Thyroid gland (tissue), 4 donors: ENCODE data around the gene RANBP1. TPM values are rescaled to one million over a fixed set of nuclear protein-coding genes. Genes with fewer than 3 reads are reported as not detected.

Experiments
- DNase-seq, 2 donors: peaks; one replicate each; pipeline ENCODE4 v3.0.0-alpha.2; 2019
- H3K27ac ChIP-seq, 3 donors: fragments of 200-600 bp; sonication (generic); 1 replicate in 2 of 3; 2 replicates in 1 of 3; pipeline ENCODE4 v1.5.1; 2016 to 2019; ENCODE audit warnings: mild to moderate bottlenecking in 1 of 3, moderate library complexity in 1 of 3
- H3K27me3 ChIP-seq: fragments of 200-600 bp; sonication (generic); one replicate; pipeline ENCODE4 v1.5.1; 2019
- H3K36me3 ChIP-seq, 2 donors: fragments of 200-600 bp; sonication (generic); one replicate each; pipeline ENCODE4 v1.5.1; 2016 to 2019
- H3K4me1 ChIP-seq, 2 donors: fragments of 200-600 bp; sonication (generic); one replicate each; pipeline ENCODE4 v1.5.1; 2017 to 2019
- H3K4me3 ChIP-seq, 3 donors: fragments of 200-600 bp; sonication (generic); replicated peaks in 1 of 3; 1 replicate in 2 of 3; 2 replicates in 1 of 3; pipeline ENCODE4 v1.5.1; 2016; ENCODE audit warnings: mild to moderate bottlenecking in 1 of 3
- H3K9me3 ChIP-seq: fragments of 200-600 bp; sonication (generic); one replicate; pipeline ENCODE4 v1.5.1; 2017
- CTCF ChIP-seq, 6 experiments: fragments of 200-600 bp in 3 of 6; fragments of 450-650 bp in 3 of 6; sonication (generic) in 3 of 6; IDR thresholded peaks; one replicate each; pipeline ENCODE4 v1.5.1; 2016 to 2019; ENCODE audit warnings: antibody characterized with exemption in 6 of 6, mild to moderate bottlenecking in 2 of 6, inconsistent platforms in 1 of 6, moderate library complexity in 1 of 6
- POLR2A ChIP-seq, 2 donors: fragments of 450-650 bp; IDR thresholded peaks; one replicate each; pipeline ENCODE4 v1.6.1; 2017; ENCODE audit warnings: antibody characterized with exemption in 2 of 2, mild to moderate bottlenecking in 2 of 2, moderate library complexity in 1 of 2
- WGBS, 2 donors: methylation state at CpG; one replicate each; pipeline ENCODE4 v1.1.5; 2017; 5-methylcytosine and 5-hydroxymethylcytosine counted together
- intact Hi-C: fragments of 100-400 bp; cut with DNase I; formaldehyde crosslinking; loops from one replicate; pipeline ENCODE4 v1.15.1; 2023
- total RNA-seq, 4 donors: library from RNA; depleted of rRNA; stranded (reverse); fragments of >200 nt; gene quantifications; one replicate each; pipeline ENCODE4 v1.2.3, GENCODE V29; 2016

The RANBP1 gene
- total RNA-seq, 4 donors from 2014 or later = 125 to 232 (median 173) TPM

- H3K36me3 ChIP-seq = peaks cover 13 to 34% of the 10 kb centered on the region in 2 donors
- H3K27ac ChIP-seq = no peak overlapping the region
- 94 to 96% methylated on average over 24 to 31 of the region's 32 CpGs for WGBS, 2 donors
- intact Hi-C loops = loop anchor here (10.0 kb wide), 1 partner anchor 151 kb away; no protein-coding TSS in a partner anchor
- peaks cover 0 to 2% of the 10 kb centered on the region in 2 donors for H3K4me1 ChIP-seq
- TF ChIP-seq CTCF (IDR thresholded peaks at IDR 0.05) = no peak
- no peak for TF ChIP-seq POLR2A (IDR thresholded peaks at IDR 0.05)
- DNase-seq = no peak
- H3K4me3 ChIP-seq = no peak overlapping the region
- H3K27me3 ChIP-seq = no peaks in the 10 kb centered on the region
- H3K9me3 ChIP-seq = no peaks in the 10 kb centered on the region
These were observed 9.6 kb downstream of the RANBP1 start for GRCh38 chr22:20125201-20126174.

- H3K36me3 ChIP-seq = peaks cover 9 to 25% of the 10 kb centered on the region in 2 donors
- intact Hi-C loops = loop anchor here (10.0 kb wide), 1 partner anchor 152 kb away; no protein-coding TSS in a partner anchor
- 86 to 90% methylated on average over 14 to 17 of the region's 19 CpGs for WGBS, 2 donors
- H3K27ac ChIP-seq = no peak overlapping the region
- TF ChIP-seq CTCF (IDR thresholded peaks at IDR 0.05) = no peak
- no peak for TF ChIP-seq POLR2A (IDR thresholded peaks at IDR 0.05)
- H3K4me3 ChIP-seq = no peak overlapping the region
- DNase-seq = no peak
- H3K4me1 ChIP-seq = peaks cover 0 to 6% of the 10 kb centered on the region in 2 donors
- H3K9me3 ChIP-seq = no peaks in the 10 kb centered on the region
- H3K27me3 ChIP-seq = no peaks in the 10 kb centered on the region
These were observed 10.6 kb downstream of the RANBP1 start for GRCh38 chr22:20126284-20127029.

GRCh38 chr22:20127318-20127868 lies 11.5 kb downstream of the RANBP1 start:
- Histone ChIP-seq H3K9me3 (no peaks in the 10 kb centered on the region), H3K27ac (no peak overlapping the region), H3K4me3 (no peak overlapping the region), H3K27me3 (no peaks in the 10 kb centered on the region), H3K36me3 (peaks cover 9 to 20% of the 10 kb centered on the region in 2 donors), H3K4me1 (peaks cover 2 to 6% of the 10 kb centered on the region in 2 donors)
- 91 to 99% methylated on average over 12 to 15 of the region's 15 CpGs for WGBS, 2 donors
- DNase-seq = no peak
- intact Hi-C loops = loop anchor here (10.0 kb wide), 1 partner anchor 153 kb away; no protein-coding TSS in a partner anchor
- TF ChIP-seq CTCF (IDR thresholded peaks at IDR 0.05) (no peak), POLR2A (IDR thresholded peaks at IDR 0.05) (no peak)

GRCh38 chr22:20127869-20128618 lies 12.1 kb downstream of the RANBP1 start:
- 87 to 89% methylated on average over 17 of the region's 17 CpGs for WGBS, 2 donors
- no peak for DNase-seq
- no peak overlapping the region for H3K4me3 ChIP-seq
- intact Hi-C loops = loop anchor here (10.0 kb wide), 1 partner anchor 153 kb away; no protein-coding TSS in a partner anchor
- peaks cover 9 to 13% of the 10 kb centered on the region in 2 donors for H3K4me1 ChIP-seq
- TF ChIP-seq CTCF (IDR thresholded peaks at IDR 0.05) (no peak), POLR2A (IDR thresholded peaks at IDR 0.05) (no peak)
- H3K27ac ChIP-seq = no peak overlapping the region
- H3K27me3 ChIP-seq = no peaks in the 10 kb centered on the region
- H3K9me3 ChIP-seq = no peaks in the 10 kb centered on the region
- H3K36me3 ChIP-seq = peaks cover 9 to 19% of the 10 kb centered on the region in 2 donors
